Subcutaneous abdominal adipose tissue (tissue), 5 donors: Measurements from ENCODE around the gene MACF1.
"Not testable (repeated sequence)": the region's sequence is repeated elsewhere in the genome, so short reads cannot be mapped to it uniquely, and the experiment has no call there.

Experiments
- H3K27ac ChIP-seq: one replicate; pipeline ENCODE4 v1.7.0; 2013; ENCODE audit warnings: low read depth, mild to moderate bottlenecking, inconsistent platforms, low read length, moderate library complexity
- H3K27me3 ChIP-seq, 5 donors: one replicate each; pipeline ENCODE4 v1.7.0; 2013; ENCODE audit warnings: low read length in 5 of 5, inconsistent platforms in 1 of 5; ENCODE audit not compliant: control insufficient read depth in 5 of 5, insufficient read depth in 4 of 5
- H3K36me3 ChIP-seq, 5 donors: one replicate each; pipeline ENCODE4 v1.7.0; 2013; ENCODE audit warnings: low read length in 5 of 5; ENCODE audit not compliant: control insufficient read depth in 5 of 5, insufficient read depth in 5 of 5
- H3K4me1 ChIP-seq, 5 donors: one replicate each; pipeline ENCODE4 v1.7.0; 2013; ENCODE audit warnings: low read length in 5 of 5, mild to moderate bottlenecking in 3 of 5, moderate library complexity in 1 of 5; ENCODE audit not compliant: control insufficient read depth in 5 of 5, insufficient read depth in 5 of 5
- H3K4me3 ChIP-seq, 5 donors: one replicate each; pipeline ENCODE4 v1.7.0; 2013; ENCODE audit warnings: low read length in 5 of 5, low read depth in 1 of 5
- H3K9ac ChIP-seq, 5 donors: one replicate each; pipeline ENCODE4 v1.7.0; 2013; ENCODE audit warnings: low read length in 5 of 5, mild to moderate bottlenecking in 4 of 5, moderate library complexity in 3 of 5
- H3K9me3 ChIP-seq, 5 donors: one replicate each; pipeline ENCODE4 v1.7.0; 2013; ENCODE audit warnings: low read length in 5 of 5; ENCODE audit not compliant: control insufficient read depth in 5 of 5
- donor health status: healthy.
- donor health status: healthy.
- donor health status: healthy.
- donor health status: healthy.
- donor health status: healthy.

MACF1 gene

GRCh38 chr1:39450956-39451606 is 246.6 kb downstream of the MACF1 start:
- no peak overlapping the region for H3K9ac ChIP-seq
- peaks cover 0 to 15% (median 0%) of the 10 kb centered on the region in 5 donors for H3K4me1 ChIP-seq
- peaks cover 61 to 93% (median 88%) of the 10 kb centered on the region in 5 donors for H3K36me3 ChIP-seq
- H3K27ac ChIP-seq, result peak overlapping the region; percentile 33
- H3K4me3 ChIP-seq, result no peak overlapping the region
- H3K9me3 ChIP-seq, result no peaks in the 10 kb centered on the region
- no peaks in the 10 kb centered on the region for H3K27me3 ChIP-seq

- no peaks in the 10 kb centered on the region for H3K9me3 ChIP-seq
- H3K9ac ChIP-seq, result no peak overlapping the region
- no peak overlapping the region for H3K27ac ChIP-seq
- peaks cover 63 to 95% (median 91%) of the 10 kb centered on the region in 5 donors for H3K36me3 ChIP-seq
- H3K4me3 ChIP-seq, result no peak overlapping the region
- H3K27me3 ChIP-seq, result no peaks in the 10 kb centered on the region
- H3K4me1 ChIP-seq, result peaks cover 0 to 15% (median 0%) of the 10 kb centered on the region in 5 donors
These were observed 247.6 kb downstream of the MACF1 start for GRCh38 chr1:39452081-39452480.

- Histone ChIP-seq H3K4me1 (peaks cover 0 to 15% (median 0%) of the 10 kb centered on the region in 5 donors), H3K4me3 (no peak overlapping the region), H3K9me3 (no peaks in the 10 kb centered on the region), H3K27me3 (no peaks in the 10 kb centered on the region), H3K9ac (no peak overlapping the region), H3K36me3 (peaks cover 58 to 95% (median 91%) of the 10 kb centered on the region in 5 donors), H3K27ac (no peak overlapping the region)
These were observed 248.0 kb downstream of the MACF1 start for GRCh38 chr1:39452540-39452939.

- Histone ChIP-seq H3K4me3 (no peak overlapping the region), H3K9me3 (no peaks in the 10 kb centered on the region), H3K4me1 (peaks cover 0 to 15% (median 0%) of the 10 kb centered on the region in 5 donors), H3K27ac (no peak overlapping the region), H3K9ac (no peak overlapping the region), H3K27me3 (no peaks in the 10 kb centered on the region), H3K36me3 (peaks cover 56 to 95% (median 91%) of the 10 kb centered on the region in 5 donors)
These were observed 249.1 kb downstream of the MACF1 start for GRCh38 chr1:39453603-39454002.

GRCh38 chr1:39458991-39459390 is 254.5 kb downstream of the MACF1 start:
- no peak overlapping the region for H3K9ac ChIP-seq
- H3K4me3 ChIP-seq, result no peak overlapping the region
- H3K9me3 ChIP-seq, result no peaks in the 10 kb centered on the region
- H3K27me3 ChIP-seq, result no peaks in the 10 kb centered on the region
- H3K4me1 ChIP-seq, result no peaks in the 10 kb centered on the region
- H3K27ac ChIP-seq, result no peak overlapping the region
- peaks cover 62 to 100% (median 96%) of the 10 kb centered on the region in 5 donors for H3K36me3 ChIP-seq

GRCh38 chr1:39462074-39462473 is 257.6 kb downstream of the MACF1 start:
- no peaks in the 10 kb centered on the region for H3K4me1 ChIP-seq
- no peak overlapping the region for H3K4me3 ChIP-seq
- no peaks in the 10 kb centered on the region for H3K27me3 ChIP-seq
- peaks cover 57 to 97% (median 93%) of the 10 kb centered on the region in 5 donors for H3K36me3 ChIP-seq
- no peak overlapping the region for H3K27ac ChIP-seq
- H3K9ac ChIP-seq, result no peak overlapping the region
- H3K9me3 ChIP-seq, result no peaks in the 10 kb centered on the region

- Histone ChIP-seq H3K27ac (no peak overlapping the region), H3K4me3 (no peak overlapping the region), H3K9me3 (no peaks in the 10 kb centered on the region), H3K27me3 (no peaks in the 10 kb centered on the region), H3K36me3 (peaks cover 53 to 95% (median 89%) of the 10 kb centered on the region in 5 donors), H3K9ac (no peak overlapping the region), H3K4me1 (no peaks in the 10 kb centered on the region)
These were observed 262.1 kb downstream of the MACF1 start for GRCh38 chr1:39466413-39467107.

GRCh38 chr1:39467108-39467720 is 262.7 kb downstream of the MACF1 start:
- not testable (repeated sequence) for H3K27me3 ChIP-seq, H3K4me1 ChIP-seq, H3K27ac ChIP-seq, H3K9me3 ChIP-seq, H3K9ac ChIP-seq, H3K4me3 ChIP-seq
- peaks cover 51 to 95% (median 87%) of the 10 kb centered on the region in 5 donors for H3K36me3 ChIP-seq

GRCh38 chr1:39469150-39469549 is 264.7 kb downstream of the MACF1 start:
- Histone ChIP-seq H3K4me3 (no peak overlapping the region), H3K27me3 (no peaks in the 10 kb centered on the region), H3K9ac (no peak overlapping the region), H3K9me3 (no peaks in the 10 kb centered on the region), H3K27ac (no peak overlapping the region), H3K36me3 (peaks cover 58 to 93% (median 85%) of the 10 kb centered on the region in 5 donors), H3K4me1 (no peaks in the 10 kb centered on the region)

- Histone ChIP-seq H3K9me3 (no peaks in the 10 kb centered on the region), H3K9ac (no peak overlapping the region), H3K4me3 (no peak overlapping the region), H3K27me3 (no peaks in the 10 kb centered on the region), H3K36me3 (peaks cover 53 to 93% (median 82%) of the 10 kb centered on the region in 5 donors), H3K4me1 (no peaks in the 10 kb centered on the region), H3K27ac (no peak overlapping the region)
These were observed 265.5 kb downstream of the MACF1 start for GRCh38 chr1:39470040-39470439.
